ENCODE measurements around the gene KLF11.
A peak's percentile ranks its signal among the peaks of the same experiment; 100 is the strongest.
"Not testable (repeated sequence)": the region's sequence is repeated elsewhere in the genome, so short reads cannot be mapped to it uniquely, and the experiment has no call there.

KLF11 gene

DNA sequence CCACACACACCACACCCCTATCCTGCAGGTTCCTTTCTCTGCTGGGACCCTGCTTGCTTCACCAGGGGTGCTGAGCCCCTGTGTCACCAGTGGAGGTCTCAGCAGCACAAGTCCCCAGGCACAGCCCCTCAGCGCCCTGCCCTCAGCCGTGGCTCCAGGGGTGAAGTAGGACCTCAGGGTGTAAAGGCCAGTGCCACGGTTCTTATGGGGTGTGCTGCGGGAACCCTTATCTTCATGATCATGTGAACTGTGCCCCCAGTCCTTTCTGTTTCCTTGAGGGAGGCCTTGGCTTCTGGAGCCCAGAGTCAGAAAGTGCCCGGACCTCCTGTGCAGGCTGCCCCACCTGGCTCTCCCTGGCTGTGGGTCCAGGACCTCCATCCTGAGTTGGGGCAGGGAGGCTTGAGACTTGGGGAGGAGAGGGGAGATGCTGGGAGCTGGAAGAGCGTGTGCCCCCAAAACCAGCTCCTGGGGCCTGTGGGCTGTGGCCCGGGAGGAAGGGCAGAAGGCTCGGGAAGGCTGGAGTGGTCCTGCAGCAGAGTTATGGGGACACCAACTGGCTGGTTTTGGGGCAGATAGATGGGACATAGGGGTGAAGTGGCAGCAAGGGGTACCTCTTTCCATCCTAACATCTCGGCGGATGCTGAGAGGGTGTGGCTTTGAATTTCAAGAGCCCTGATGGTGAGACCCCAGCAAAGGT, 20.2 kb upstream of the KLF11 start:
- H3K4me2 ChIP-seq, result no peak overlapping the region
- H3K36me3 ChIP-seq, result no peaks in the 10 kb centered on the region
- no peak overlapping the region for H3K4me3 ChIP-seq
- no peak overlapping the region for H3K9ac ChIP-seq
- H3K4me1 ChIP-seq, result peaks cover 4% of the 10 kb centered on the region; the same call in 1 of the 2 replicates
- no peaks in the 10 kb centered on the region for H4K20me1 ChIP-seq
- TF ChIP-seq Cebpa-rat (IDR thresholded peaks at IDR 0.05), result no peak
- H3K27ac ChIP-seq, result no peak overlapping the region
- no peaks in the 10 kb centered on the region for H3K9me3 ChIP-seq
- no peaks in the 10 kb centered on the region for H3K27me3 ChIP-seq

DNA sequence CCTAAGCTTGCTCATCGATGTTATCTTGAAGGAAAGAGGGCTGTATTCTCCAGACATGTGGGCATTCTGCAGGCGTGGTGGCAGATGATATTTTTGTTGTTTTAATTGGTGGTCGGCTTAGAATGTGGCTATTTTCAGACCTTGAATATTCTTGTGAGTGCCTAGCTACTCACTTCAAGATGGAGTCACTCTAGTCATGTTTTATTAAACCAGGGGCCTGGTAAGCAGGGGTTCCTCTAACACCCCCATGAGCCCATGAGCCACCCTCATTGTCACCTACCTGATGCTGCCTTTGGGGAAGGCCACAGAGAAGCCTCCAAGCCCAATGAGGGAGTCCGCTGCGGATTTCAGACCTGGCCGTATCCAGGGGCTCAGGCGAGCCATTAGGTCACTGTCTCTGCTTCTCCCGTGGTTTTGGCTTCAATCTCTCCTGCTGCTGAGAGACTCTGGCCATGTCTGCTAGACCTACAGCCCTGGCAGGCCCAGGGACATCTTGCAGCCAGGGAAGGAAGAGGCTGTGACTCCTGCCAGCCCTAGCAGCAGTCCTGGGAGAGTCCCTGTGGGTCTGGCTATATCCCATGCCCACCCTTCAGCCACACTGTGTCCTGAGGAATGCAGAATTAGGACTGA, 16.3 kb upstream of the KLF11 start:
- no peaks in the 10 kb centered on the region for H4K20me1 ChIP-seq
- no peak overlapping the region for H3K4me3 ChIP-seq
- TF ChIP-seq Cebpa-rat (IDR thresholded peaks at IDR 0.05), result no peak
- H3K27me3 ChIP-seq, result no peaks in the 10 kb centered on the region
- H3K9me3 ChIP-seq, result no peaks in the 10 kb centered on the region
- H3K27ac ChIP-seq, result no peak overlapping the region
- H3K4me2 ChIP-seq, result no peak overlapping the region
- H3K9ac ChIP-seq, result no peak overlapping the region
- no peaks in the 10 kb centered on the region for H3K36me3 ChIP-seq
- H3K4me1 ChIP-seq, result peaks cover 33% of the 10 kb centered on the region

DNA sequence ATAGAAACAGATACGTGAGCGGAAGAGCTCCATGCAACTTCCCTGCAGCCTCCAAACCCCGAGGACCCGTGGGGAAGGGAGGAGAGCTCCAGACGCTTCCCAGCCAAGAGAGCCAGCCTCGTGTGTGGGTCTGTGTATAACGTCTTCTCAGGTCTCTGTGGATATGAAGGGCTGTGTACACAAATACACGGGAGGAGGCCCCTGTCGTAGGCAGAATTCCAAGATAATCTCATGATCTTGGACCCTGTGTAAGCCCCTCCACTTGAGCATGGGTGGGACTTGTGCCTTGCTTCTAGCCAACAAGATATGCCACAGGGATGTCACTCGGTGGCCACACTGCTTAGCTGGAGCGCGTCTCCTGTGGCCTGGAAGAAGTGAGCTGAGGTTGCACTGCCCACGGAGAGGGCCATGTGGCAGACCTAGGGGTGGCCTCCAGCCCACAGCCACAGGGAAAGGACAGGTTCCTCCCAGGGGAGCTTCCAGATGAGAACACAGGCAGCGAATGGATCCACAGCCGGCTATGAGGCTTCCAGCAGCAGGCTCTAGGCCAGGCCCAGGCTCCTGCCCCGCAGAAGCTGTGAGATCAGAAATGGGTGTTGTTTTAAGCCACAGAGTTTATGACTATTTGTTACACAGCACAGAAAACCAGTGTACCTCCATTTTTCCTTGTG, 15.6 kb upstream of the KLF11 start:
- no peak overlapping the region for H3K9ac ChIP-seq
- H3K4me3 ChIP-seq, result no peak overlapping the region
- no peaks in the 10 kb centered on the region for H4K20me1 ChIP-seq
- H3K4me2 ChIP-seq, result no peak overlapping the region
- TF ChIP-seq Cebpa-rat (IDR thresholded peaks at IDR 0.05), result no peak
- H3K27ac ChIP-seq, result no peak overlapping the region
- H3K4me1 ChIP-seq, result peaks cover 33% of the 10 kb centered on the region
- H3K27me3 ChIP-seq, result no peaks in the 10 kb centered on the region
- H3K36me3 ChIP-seq, result no peaks in the 10 kb centered on the region
- H3K9me3 ChIP-seq, result no peaks in the 10 kb centered on the region

DNA sequence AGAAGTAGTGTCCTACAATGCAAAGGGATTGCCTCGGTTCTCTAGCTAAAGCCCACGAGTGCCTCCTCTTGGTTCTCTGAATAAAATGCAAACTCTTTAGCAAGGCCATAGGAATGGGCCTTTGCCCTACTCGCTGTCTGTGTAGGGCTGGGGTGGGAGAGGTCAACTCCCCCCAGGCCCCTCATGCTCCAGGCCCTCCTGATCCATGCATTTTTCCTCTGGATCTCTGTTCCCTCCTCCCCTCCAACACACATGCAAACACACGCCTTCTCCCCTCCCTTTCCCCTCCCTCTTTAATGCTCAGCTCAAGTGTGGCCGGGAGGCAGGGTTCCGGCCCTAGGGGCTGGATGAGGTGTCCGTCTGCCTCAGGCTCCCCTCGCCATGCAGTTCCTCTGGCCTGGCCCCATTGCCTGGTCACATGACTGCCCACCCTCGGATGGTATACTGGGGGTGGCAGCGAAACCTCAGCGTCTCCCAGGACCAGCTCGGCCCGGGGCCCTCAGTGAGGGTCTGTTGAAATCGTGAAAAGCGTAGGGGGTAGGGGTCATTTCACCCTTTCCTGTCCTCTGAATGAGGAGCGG, 14.9 kb upstream of the KLF11 start:
- Histone ChIP-seq H3K4me3 (no peak overlapping the region), H3K27me3 (no peaks in the 10 kb centered on the region), H3K9me3 (no peaks in the 10 kb centered on the region), H3K9ac (peak overlapping the region; percentile 6; the same call in 1 of the 2 replicates), H3K4me1 (peaks cover 33% of the 10 kb centered on the region), H3K36me3 (no peaks in the 10 kb centered on the region), H3K4me2 (peak overlapping the region; percentile 66), H3K27ac (peak overlapping the region; percentile 45), H4K20me1 (no peaks in the 10 kb centered on the region)
- no peak for TF ChIP-seq Cebpa-rat (IDR thresholded peaks at IDR 0.05)

DNA sequence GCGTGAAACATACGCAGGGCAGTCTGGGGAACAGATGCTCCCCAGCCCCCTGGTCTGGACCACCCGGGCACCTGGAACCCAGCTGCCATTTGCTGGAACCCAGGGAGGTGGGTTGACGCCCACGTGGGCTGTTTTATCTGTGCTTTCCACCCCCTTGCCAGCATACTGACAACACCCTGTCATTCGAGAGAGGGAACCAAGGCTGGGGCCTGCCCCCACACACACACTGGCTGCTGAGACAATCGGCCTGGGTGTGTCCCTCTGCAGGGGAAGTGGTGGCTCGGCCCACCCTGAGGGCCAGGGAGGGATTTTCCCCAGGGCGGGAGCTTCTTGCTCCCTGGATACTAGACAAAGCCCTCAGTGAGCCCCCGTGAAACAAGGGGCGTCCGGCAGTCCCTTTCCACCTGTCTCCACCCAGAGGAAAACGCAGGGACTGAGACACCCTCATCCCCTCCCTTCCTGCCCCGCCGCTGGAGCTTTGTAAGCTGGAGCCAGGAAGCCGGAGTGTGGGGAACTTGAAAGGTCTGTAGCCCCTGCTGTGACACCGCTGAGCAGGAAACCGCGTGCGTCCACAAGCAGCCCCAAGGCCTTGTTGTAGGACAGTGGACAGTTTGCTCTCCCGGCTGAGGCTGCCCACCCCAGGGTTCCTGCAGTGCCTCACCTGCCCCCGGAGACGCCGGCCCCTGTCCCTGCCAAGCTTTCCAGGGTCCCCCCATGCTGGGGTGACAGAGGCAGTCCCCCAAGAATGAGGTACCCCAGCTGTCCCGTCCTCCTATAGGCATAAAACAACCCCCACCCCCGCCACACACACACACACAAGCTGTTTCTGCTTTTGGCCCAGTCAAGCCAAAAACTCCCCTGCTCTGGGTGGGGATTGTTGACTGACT, 14.1 kb upstream of the KLF11 start:
- Histone ChIP-seq H4K20me1 (no peaks in the 10 kb centered on the region), H3K36me3 (no peaks in the 10 kb centered on the region), H3K9ac (peak overlapping the region; percentile 6; the same call in 1 of the 2 replicates), H3K9me3 (no peaks in the 10 kb centered on the region), H3K27me3 (no peaks in the 10 kb centered on the region), H3K4me1 (peaks cover 33% of the 10 kb centered on the region), H3K4me3 (no peak overlapping the region), H3K27ac (peak overlapping the region; percentile 45), H3K4me2 (peak overlapping the region; percentile 66)
- no peak for TF ChIP-seq Cebpa-rat (IDR thresholded peaks at IDR 0.05)

DNA sequence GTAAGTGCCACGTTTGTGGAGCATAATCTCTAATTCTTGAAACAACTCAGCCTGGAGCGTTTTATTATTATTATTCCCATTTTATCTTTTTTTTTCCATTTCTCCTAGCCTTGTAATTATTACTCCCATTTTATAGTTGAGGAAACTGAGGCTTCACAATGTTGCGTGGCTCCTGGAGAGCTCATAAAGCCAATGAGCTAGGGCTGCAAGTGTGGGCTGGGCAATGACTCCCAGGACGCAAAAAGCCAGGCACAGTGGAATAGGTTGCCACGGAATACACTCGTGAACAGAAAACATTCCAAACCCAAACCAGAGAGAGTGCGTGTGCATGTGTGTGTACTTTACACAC, 13.5 kb upstream of the KLF11 start:
- Histone ChIP-seq H3K27me3 (no peaks in the 10 kb centered on the region), H3K9ac (no peak overlapping the region), H3K4me2 (peak overlapping the region; percentile 66; the same call in 1 of the 2 replicates), H3K4me3 (no peak overlapping the region), H3K36me3 (no peaks in the 10 kb centered on the region), H3K27ac (no peak overlapping the region), H4K20me1 (no peaks in the 10 kb centered on the region), H3K9me3 (no peaks in the 10 kb centered on the region), H3K4me1 (peaks cover 33% of the 10 kb centered on the region)
- no peak for TF ChIP-seq Cebpa-rat (IDR thresholded peaks at IDR 0.05)

DNA sequence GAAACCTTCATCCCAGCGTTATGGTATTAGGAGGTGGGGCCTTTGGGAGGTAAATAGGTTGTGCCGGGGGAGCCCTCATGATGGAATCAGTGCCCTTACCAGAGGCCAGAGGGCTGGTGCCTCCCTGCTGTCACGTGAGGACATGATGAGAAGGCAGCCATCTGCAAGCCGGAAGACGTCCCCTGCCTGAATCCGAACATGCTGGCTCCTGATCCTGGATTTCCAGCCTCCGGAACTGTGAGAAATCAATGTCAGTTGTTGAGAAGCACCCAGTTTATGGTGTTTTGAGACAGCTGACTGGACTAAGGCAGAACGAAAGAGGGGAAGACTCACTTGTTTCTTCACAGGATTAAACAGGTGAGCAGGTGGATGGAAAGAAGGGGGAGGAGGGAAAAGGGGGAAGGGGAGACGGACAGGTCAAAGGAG, 13.0 kb upstream of the KLF11 start:
- H3K27ac ChIP-seq, result no peak overlapping the region
- no peak overlapping the region for H3K4me3 ChIP-seq
- H3K9me3 ChIP-seq, result no peaks in the 10 kb centered on the region
- no peaks in the 10 kb centered on the region for H3K27me3 ChIP-seq
- no peak for TF ChIP-seq Cebpa-rat (IDR thresholded peaks at IDR 0.05)
- H3K4me1 ChIP-seq, result peaks cover 37% of the 10 kb centered on the region
- H3K36me3 ChIP-seq, result no peaks in the 10 kb centered on the region
- H4K20me1 ChIP-seq, result no peaks in the 10 kb centered on the region
- no peak overlapping the region for H3K9ac ChIP-seq
- no peak overlapping the region for H3K4me2 ChIP-seq

DNA sequence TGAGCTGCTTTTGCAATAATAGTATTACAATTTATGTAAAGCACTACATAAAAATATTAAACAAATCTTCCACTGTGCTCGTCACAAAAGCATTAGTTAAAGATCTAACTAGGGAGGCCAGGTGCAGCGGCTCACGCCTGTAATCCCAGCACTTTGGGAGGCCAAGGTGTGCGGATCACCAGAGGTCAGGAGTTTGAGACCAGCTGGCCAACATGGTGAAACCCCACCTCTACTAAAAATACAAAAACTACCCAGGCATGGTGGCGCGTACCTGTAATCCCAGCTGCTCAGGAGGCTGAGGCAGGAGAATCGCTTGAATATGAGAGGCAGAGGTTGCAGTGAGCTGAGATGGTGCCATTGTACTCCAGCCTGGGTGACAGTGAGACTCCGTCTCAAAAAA, 12.6 kb upstream of the KLF11 start:
- not testable (repeated sequence) for H3K36me3 ChIP-seq, H3K9me3 ChIP-seq, H3K9ac ChIP-seq, H4K20me1 ChIP-seq, H3K4me2 ChIP-seq, H3K27me3 ChIP-seq, H3K27ac ChIP-seq, H3K4me3 ChIP-seq
- peaks cover 42% of the 10 kb centered on the region for H3K4me1 ChIP-seq
